ENCODE data around the gene SPSB2.
A peak's percentile ranks its signal among the peaks of the same experiment; 100 is the strongest.
"Not testable (repeated sequence)": the region's sequence is repeated elsewhere in the genome, so short reads cannot be mapped to it uniquely, and the experiment has no call there.

SPSB2 gene, protein sequence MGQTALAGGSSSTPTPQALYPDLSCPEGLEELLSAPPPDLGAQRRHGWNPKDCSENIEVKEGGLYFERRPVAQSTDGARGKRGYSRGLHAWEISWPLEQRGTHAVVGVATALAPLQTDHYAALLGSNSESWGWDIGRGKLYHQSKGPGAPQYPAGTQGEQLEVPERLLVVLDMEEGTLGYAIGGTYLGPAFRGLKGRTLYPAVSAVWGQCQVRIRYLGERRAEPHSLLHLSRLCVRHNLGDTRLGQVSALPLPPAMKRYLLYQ

DNA sequence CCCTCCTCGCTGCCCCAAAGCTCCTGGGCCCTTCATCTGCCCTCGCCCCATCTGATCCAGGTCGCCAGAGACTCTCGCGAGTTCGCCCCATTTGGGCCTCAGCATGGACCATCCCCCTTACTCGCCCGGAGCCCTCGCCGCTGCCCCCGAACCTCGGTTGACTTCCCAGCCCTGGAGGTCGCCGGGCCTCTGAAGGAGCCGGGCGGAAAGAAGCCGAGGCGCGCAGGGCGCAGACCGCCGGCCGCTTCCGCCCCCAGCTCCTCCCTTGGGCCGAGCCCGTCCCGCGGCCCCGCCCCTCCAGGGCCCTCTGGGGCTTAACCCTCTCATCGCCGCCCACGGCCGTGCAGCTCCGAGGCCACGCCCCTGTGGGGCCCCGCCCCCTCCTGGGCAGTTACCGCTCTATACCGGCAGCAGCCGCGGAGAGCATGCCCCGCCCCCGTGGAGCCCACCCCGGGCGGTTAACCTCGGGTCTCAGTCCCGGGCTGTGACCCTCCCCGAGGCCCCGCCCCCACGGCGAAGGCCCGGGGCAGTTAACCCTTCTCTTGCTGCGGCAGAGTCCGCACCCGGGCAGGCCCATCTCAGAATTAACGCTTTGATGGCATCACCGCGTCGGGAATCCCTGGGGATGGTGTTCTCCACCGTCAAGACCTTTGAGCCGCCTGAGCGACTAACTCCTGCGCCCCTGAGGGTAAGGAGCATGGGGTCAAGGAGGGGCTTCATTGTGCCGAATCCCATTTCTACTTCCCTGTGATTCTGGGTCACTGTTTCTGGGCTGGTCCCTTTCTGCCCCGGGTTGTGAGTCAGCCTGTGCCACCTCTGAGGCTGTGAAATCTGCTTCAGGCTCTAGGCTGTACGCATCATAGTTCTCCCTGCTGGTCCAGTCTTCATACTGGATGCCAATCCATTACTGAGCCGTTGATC lies at the start of gene SPSB2:
Gene SPSB2, minus strand, starts transcription at position 210 of the 921 bp plus-strand sequence. CDS start 402 bp downstream, outside the sequence.
- DNase-seq = peak; percentile 99

DNA sequence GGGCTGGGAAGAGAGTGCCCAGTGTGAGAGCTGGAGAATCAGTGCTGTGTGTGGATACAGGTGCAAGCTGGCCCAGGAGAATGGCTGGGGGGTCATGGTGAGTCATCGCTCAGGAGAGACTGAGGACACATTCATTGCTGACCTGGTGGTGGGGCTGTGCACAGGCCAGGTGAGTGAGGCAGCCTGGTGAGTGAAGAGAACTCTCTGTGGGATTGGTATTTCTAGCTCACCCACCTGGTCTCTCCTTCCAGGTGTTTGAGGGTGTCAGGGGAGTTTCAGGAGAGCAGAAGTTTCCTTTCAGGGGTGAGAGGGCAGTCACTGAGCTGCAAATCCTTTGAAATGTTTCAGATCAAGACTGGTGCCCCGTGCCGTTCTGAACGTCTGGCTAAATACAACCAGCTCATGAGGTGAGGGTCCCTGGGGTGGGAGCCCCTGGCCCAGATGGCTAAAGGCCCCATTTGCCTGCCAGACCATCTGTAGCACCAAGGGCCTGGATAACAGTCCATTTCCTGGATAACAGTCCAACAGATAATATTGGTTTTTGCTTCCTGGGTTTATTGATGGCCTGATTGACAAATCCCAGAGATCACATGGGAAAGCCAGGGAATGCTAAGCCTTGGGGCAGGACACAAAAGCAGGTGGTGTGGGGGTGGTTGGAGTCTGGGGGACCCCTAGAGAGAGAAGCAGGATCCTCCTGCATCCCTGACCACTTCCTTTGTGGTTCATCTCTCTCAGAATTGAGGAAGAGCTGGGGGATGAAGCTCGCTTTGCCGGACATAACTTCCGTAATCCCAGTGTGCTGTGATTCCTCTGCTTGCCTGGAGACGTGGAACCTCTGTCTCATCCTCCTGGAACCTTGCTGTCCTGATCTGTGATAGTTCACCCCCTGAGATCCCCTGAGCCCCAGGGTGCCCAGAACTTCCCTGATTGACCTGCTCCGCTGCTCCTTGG lies 49.2 kb upstream of the SPSB2 start:
- DNase-seq = no peak

DNA sequence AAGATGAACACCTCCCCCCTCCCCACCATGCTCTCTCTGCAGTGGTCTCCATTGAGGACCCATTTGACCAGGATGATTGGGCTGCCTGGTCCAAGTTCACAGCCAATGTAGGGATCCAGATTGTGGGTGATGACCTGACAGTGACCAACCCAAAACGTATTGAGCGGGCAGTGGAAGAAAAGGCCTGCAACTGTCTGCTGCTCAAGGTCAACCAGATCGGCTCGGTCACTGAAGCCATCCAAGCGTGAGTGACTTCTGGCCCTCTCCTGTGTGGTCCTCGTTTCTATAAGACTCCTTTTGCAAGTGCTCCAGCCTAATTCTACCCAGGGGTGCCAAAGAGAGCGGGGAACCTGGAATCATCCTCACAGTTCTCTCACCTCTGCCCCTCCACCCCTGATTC lies 48.4 kb upstream of the SPSB2 start:
- no peak for DNase-seq

DNA sequence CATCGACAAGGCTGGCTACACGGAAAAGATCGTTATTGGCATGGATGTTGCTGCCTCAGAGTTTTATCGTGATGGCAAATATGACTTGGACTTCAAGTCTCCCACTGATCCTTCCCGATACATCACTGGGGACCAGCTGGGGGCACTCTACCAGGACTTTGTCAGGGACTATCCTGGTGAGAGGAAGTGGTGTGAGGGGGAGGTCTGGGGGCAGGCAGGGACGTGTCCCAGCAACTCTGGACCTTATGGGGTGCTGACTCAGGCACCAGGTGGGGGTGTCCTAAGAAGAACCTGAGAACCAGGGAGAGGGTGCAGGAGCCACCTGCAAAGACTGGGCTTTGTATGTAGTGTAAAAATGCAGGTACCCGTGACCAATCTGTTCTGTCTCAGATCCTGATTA lies 46.5 kb upstream of the SPSB2 start:
- DNase-seq = no peak

DNA sequence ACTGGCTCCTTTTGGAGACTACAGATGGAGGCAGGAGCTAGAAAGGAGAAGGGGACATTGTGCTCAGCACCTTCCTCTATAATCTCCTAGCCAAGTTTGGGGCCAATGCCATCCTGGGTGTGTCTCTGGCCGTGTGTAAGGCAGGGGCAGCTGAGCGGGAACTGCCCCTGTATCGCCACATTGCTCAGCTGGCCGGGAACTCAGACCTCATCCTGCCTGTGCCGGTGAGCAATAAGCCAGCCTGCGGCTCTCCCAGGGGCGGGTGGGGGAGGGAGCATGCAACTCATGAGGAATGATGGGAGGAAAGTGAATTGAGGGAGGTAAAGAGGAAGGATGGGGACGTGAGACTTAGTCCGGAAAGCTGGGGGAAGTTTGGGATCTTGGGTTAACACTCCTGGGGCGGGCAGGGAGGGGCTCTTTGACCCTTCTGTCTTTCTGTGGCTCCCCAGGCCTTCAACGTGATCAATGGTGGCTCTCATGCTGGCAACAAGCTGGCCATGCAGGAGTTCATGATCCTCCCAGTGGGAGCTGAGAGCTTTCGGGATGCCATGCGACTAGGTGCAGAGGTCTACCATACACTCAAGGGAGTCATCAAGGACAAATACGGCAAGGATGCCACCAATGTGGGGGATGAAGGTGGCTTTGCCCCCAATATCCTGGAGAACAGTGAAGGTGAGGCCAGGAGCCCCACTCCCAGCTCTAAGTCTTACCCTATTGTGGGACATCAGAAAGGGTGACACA lies 44.6 kb upstream of the SPSB2 start:
- DNase-seq = no peak

DNA sequence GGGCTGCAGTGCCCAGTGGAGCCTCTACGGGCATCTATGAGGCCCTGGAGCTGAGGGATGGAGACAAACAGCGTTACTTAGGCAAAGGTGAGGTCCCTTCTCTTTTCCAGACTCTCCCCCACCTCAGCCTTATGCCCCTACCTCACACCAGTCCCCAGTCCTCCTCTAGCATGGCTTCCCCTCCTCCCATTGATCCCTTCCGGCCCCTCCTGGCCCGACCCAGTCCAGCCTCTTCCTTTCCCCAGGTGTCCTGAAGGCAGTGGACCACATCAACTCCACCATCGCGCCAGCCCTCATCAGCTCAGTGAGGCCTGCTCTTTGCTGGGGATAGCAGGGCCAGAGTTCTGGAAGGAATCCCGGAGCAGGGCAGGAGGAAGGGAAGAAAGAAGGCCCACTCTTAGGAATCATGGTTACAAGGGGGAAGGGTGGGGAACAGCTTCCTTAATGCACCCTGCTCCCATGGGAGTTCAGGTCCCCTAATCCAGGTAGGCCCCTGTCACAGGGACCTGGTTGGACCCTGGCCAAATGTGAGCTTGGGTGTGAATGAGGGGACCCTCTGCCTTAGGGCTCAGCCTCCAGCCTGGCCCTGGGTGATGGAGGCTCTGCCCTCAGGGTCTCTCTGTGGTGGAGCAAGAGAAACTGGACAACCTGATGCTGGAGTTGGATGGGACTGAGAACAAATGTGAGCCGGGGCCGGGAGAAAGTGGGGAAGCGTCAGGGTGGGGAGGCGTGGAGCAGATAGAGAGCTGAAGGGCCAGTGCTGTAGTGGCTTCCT lies 43.5 kb upstream of the SPSB2 start:
- no peak for DNase-seq

DNA sequence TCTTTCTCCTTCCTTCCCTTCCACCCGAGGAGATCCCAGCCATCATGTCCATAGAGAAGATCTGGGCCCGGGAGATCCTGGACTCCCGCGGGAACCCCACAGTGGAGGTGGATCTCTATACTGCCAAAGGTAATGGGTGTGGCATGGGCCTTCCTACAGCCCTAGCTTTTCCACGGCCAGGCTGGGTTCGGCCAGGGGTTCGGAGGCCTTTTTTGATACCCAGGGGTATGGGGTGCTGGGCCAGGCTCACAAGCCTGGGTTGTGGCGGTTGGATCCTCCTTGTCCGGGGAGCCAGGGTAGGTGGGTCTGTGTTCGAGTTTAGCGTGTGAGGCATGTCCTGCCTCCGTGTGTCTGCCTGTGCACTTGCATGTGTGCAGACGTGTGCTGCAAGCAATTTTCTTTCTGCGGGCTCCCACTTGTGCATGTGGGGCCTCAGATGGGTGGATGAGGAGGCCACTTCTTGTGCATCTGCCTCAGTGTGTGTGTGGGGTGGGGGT lies 42.7 kb upstream of the SPSB2 start:
- DNase-seq = no peak

DNA sequence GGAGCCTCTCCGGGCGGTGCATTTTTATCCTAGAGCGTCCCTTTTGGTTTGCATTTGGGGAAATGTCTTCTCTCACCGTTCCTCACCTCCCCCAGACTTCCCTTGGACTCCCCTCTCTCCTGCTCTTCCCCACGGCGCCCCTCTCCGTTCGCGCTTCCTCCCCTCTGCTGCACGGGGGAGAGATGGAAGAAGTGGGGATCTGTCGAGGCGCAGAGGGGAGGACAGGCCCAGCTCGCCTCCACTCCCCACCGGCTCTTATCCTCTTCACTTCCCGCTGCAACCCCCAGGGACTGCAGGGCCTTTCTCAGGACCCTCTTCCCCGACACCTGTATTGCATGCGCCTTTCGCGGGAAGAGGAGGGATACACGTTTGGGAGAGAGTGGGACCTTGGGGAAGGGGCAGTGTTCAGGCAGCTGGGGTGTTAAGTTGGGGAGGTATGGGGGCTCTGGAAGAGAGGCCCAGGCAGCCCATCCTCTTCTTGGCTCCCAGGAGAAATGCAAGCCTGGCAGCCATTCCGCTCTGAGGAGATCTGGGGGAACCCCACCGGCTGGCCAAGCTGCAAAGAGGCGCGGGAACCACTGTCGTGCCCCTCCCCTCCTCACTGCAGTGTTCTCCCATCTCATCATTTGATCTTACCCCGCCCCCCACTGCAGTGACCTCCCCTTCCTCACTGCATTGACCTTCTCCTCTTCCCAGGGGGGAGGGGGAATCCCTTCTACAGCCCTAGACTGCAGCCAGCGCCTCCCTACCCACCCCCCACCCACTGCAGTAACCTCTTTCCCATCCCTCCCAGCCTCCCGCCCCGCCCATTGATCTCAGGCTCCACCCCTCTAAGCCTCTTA lies 42.1 kb upstream of the SPSB2 start:
- no peak for DNase-seq

DNA sequence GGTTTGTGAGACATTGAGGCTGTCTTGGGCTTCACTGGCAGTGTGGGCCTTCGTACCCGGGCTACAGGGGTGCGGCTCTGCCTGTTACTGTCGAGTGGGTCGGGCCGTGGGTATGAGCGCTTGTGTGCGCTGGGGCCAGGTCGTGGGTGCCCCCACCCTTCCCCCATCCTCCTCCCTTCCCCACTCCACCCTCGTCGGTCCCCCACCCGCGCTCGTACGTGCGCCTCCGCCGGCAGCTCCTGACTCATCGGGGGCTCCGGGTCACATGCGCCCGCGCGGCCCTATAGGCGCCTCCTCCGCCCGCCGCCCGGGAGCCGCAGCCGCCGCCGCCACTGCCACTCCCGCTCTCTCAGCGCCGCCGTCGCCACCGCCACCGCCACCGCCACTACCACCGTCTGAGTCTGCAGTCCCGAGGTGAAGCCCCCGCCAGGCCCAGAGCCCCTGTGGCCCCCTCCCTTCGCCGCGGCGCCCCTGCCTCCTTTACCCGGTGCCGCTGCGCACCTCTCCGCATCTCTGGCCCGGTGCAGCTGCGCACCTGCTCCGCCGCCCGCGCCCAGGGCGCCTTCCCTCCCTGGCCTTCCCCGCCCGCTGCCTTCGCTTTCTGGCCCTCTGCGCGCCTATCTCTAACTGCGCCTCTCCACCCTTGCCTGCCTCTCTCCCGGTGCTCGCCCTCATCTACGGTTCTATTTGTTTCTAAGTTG lies 41.3 kb upstream of the SPSB2 start, which contains the start of gene ENO2:
Gene ENO2, plus strand, starts transcription at position 335 of the 701 bp plus-strand sequence. CDS start 1,253 bp downstream, outside the sequence.
- peak; percentile 88 for DNase-seq

DNA sequence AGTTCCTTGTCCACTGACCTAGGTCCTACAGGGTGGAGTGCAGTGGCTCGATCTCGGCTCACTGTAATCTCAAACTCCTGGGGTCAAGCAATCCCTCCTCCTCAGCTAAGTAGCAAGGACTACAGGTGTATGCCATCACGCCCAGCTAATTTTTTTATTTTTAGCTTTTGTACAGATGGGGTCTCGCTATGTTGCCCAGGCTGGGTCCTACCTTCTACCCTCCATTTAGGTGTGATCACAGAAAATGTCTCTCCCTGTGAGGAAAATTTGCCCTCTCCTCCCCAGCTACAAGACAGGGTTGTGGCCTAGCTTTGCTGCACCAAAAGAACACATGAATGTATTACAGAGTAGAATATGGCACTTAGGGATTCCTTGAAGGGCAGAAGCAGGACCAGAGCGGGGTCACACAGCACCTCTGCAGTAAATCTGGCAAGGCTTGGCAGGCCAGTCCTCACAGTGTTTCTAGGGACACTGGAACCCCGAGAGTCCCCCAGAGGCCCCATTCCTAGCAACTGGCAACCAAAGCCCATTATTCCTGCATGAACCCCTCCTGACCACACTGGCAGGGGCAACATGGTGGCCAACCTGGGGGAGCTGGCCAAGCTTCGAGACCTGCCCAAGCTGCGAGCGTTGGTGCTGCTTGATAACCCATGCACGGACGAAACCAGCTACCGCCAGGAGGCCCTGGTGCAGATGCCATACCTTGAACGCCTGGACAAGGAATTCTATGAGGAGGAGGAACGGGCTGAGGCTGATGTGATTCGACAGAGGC lies 39.2 kb upstream of the SPSB2 start:
- no peak for DNase-seq

DNA sequence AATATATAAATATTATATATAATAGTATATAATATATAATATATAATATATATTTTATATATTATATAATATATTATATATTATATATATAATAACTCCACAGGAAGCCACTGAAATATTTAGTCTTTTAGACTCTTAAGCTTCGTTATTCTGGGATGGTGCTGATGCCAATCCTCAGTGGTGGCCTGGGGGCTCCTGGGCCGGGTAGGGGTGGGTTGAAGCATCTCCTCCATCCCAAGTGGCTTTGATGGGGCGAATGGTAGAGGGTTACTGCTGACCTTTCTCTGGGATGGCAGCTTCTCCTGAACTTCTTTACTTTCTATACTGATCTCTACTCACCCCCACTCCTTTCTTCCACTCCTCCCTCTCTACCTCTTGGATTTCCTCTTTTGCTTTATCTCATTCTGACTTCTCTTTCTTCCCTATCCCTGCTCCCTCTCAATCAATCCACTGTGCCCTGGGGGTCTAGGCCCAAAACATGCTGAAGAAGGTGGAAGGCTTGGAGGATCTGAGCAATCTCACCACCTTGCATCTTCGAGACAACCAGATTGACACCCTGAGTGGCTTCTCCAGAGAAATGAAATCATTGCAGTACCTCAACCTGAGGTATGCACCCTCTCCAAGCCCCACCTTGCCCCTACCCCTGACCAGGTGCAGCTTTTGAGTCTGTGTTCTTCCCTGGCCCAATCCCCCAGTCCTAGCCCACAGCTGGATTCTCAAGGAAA lies 36.5 kb upstream of the SPSB2 start:
- no peak for DNase-seq

DNA sequence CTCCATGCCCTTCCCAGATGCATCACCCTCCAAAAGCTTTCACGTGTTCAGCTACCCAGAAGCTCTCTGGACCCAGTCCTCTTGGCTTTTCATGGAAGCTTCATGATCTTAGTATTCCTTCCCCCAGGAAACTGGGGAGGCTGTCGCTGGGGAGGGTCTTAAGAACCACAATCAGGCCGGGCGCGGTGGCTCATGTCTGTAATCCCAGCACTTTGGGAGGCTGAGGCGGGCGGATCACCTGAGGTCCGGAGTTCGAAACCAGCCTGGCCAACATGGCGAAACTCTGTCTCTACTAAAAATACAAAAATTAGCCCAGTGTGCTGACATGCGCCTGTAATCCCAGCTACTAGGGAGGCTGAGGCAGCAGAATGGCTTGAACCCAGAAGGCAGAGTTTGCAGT lies 35.0 kb upstream of the SPSB2 start:
- not testable (repeated sequence) for DNase-seq

DNA sequence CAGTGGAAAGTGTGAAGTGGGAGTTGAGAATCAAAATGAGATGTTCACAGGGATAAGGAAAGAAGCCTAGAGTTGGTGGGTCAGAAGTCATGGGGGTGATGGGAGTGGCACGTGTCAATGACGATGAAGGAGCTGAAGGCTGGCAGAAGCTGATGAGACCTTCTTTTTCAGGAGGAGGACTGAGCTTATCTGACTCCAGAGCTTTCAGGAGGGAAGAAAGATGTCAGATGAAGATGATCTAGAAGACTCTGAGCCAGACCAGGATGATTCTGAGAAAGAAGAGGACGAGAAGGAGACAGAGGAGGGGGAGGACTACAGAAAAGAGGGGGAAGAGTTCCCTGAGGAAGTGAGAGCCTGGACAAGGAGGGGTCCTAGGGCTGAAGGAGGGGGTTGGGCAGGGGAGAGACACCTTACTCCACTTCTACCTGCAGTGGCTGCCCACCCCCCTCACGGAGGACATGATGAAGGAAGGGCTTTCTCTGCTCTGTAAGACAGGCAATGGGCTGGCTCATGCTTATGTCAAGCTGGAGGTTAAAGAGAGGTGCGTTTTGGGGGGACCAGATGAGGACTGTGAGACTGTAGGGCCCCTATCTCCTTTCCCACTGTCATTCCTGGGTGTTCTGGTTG lies 32.4 kb upstream of the SPSB2 start:
- no peak for DNase-seq

DNA sequence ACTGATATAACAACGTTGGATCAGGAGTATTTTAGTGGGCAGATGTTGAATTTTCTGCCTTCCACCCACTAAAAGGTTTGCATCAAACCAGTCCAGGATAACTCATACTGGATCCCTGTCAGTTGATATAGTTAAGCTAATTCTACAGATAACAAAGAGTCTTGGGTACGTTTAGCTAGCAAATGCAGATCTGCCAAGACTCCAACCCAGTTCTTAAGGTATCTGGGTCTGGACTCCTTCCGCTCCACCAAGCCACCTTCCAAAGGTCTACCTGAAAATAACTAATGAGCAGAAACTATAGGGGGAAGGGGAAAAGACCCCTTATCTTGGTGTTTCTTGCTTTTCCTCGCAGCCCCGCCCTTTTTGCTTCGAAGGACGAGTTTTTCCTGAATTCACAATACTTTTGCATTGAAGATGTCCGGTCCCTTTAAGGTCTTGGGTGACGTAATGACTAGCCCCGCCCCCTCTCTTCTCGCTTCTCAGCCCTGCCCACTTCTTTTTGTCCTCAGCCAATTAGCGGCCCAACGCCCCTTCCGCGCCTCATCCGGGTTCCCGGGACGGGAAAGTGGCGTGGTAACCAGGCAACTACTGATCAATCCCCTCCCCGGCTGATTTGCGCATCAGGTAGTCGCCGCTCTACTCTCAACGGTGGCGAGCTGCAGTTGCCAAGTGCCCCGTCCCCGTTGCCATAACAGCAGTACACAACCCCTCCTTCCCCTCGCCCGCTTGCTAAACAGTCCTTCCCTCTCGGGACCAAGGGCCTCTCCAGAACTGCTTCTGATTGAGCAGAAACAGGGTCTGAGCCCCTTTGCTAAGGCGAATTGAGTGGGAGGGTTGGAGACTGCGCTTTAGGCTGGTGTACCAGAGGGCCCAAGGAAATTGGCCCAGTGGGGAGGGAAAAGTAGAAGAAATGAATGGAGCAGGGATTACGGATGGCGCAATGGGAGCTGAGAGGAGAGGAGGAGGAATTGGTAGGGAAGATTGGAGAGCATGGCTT lies 31.5 kb upstream of the SPSB2 start, which contains the start of gene LRRC23:
Gene LRRC23, plus strand, starts transcription at position 543 of the 997 bp plus-strand sequence. CDS start 812 bp downstream, outside the sequence.
- DNase-seq = peak; percentile 98

DNA sequence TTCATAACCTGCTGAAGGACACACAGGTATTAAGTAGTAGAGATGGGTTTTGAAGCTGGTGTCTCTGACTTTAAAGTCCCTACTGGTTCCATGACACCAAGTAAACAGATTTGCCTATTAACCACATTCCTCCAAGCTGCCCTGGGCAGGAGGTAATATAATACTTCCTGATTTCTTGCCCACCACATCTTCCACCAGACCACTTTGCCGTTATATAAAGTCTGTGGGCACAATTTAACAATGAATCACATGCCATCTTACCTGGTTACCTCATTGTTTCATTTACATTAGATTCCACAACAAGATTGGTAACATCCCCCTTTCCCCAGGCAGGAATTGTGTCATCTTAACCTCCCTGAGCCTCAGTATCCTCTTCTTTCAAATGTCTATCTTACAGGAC lies 30.6 kb upstream of the SPSB2 start:
- DNase-seq = no peak

DNA sequence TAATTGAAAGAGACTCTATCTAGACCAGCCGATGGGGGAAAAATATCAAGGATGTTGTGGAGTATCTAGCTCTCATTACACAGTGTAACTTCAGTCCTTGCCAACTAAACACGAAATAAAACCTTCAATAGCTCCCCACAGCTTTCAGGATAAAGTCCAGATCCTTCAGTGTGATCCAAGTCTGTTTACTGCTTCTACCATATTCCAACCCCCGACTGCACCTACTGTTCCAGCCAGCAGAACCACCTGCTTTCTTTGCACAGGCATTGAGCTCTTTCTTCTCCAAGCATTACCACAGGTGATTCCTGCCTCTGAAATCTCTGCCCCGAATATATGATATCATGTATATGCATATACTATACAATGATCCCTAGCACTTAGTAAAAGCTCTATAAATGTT lies 29.3 kb upstream of the SPSB2 start:
- DNase-seq = no peak
